ENCODE data around the gene SAV1. TPM values are rescaled to one million over a fixed set of nuclear protein-coding genes. Genes with fewer than 3 reads are reported as not detected.

The SAV1 gene
- total RNA-seq, 1 experiment from 2014 or later: 37.1 TPM

DNA sequence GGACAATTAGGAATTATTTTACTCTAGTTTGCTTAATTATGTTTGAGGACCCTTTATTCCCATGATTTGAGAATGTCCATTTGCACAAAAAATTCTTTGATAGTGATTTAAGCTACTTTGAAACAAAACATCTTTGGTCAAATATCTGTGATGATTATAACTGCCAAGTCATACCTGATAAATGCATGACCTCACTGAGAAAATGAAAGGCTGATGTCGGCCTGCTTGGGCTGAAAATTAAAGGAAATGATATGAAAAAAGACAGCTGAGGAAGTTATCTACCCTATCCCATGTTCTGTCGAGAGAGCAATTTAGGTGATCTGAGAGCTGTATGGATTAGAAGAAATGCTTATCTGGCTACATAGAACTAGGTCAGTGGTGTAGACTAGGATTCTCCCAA, 64.5 kb downstream of the SAV1 start:
- Histone ChIP-seq H3K27ac (no peak overlapping the region), H3K36me3 (ENCODE audit: low read depth) (no peaks in the 10 kb centered on the region), H3K9me2 (ENCODE audit: insufficient read depth) (no peaks in the 10 kb centered on the region), H3F3A (ENCODE audit: insufficient read depth, low read depth) (no peaks in the 10 kb centered on the region; the same call in 1 of the 2 replicates), H3K79me2 (ENCODE audit: low read depth) (no peaks in the 10 kb centered on the region), H3K4me1 (replicated peaks; ENCODE audit: insufficient read depth) (peaks cover 20% of the 10 kb centered on the region), H3K4me3 (no peak overlapping the region), H3K27me3 (ENCODE audit: insufficient read depth, low read depth) (no peaks in the 10 kb centered on the region), H4K20me1 (ENCODE audit: insufficient read depth) (no peaks in the 10 kb centered on the region), H3K9me3 (ENCODE audit: insufficient read depth, low read depth) (no peaks in the 10 kb centered on the region), H2AFZ (no peak overlapping the region), H3K4me2 (no peak overlapping the region)
- CTCF ChIA-PET: interaction anchor here (0.6 to 0.7 kb wide), 2 partner anchors 627 to 971 kb away, joined by 3 read pairs; no protein-coding TSS in a partner anchor
- TF ChIP-seq, protein P1, sequence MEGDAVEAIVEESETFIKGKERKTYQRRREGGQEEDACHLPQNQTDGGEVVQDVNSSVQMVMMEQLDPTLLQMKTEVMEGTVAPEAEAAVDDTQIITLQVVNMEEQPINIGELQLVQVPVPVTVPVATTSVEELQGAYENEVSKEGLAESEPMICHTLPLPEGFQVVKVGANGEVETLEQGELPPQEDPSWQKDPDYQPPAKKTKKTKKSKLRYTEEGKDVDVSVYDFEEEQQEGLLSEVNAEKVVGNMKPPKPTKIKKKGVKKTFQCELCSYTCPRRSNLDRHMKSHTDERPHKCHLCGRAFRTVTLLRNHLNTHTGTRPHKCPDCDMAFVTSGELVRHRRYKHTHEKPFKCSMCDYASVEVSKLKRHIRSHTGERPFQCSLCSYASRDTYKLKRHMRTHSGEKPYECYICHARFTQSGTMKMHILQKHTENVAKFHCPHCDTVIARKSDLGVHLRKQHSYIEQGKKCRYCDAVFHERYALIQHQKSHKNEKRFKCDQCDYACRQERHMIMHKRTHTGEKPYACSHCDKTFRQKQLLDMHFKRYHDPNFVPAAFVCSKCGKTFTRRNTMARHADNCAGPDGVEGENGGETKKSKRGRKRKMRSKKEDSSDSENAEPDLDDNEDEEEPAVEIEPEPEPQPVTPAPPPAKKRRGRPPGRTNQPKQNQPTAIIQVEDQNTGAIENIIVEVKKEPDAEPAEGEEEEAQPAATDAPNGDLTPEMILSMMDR (conservative IDR thresholded peaks at IDR 0.05): no peak
- no peak for TF ChIP-seq EZH2 (IDR thresholded peaks at IDR 0.05; ENCODE audit: low read depth)
- BruUV-seq (replicated peaks): no TSS peak
- POLR2A ChIA-PET (ENCODE audit: unreplicated experiment): no interaction called here
- intact Hi-C loops (cut with micrococcal nuclease; ENCODE audit: unreplicated experiment): no loop called here
- no peak for DNase-seq

GRCh38 chr14:50602035-50602434, 66.1 kb downstream of the SAV1 start:
- Histone ChIP-seq H3K4me3 (no peak overlapping the region), H2AFZ (no peak overlapping the region), H3K4me1 (replicated peaks; ENCODE audit: insufficient read depth) (peaks cover 20% of the 10 kb centered on the region), H3F3A (ENCODE audit: insufficient read depth, low read depth) (no peaks in the 10 kb centered on the region; the same call in 1 of the 2 replicates), H3K9me2 (ENCODE audit: insufficient read depth) (no peaks in the 10 kb centered on the region), H3K9me3 (ENCODE audit: insufficient read depth, low read depth) (no peaks in the 10 kb centered on the region), H3K36me3 (ENCODE audit: low read depth) (no peaks in the 10 kb centered on the region), H3K27me3 (ENCODE audit: insufficient read depth, low read depth) (no peaks in the 10 kb centered on the region), H3K79me2 (ENCODE audit: low read depth) (no peaks in the 10 kb centered on the region), H3K4me2 (no peak overlapping the region), H4K20me1 (ENCODE audit: insufficient read depth) (no peaks in the 10 kb centered on the region), H3K27ac (no peak overlapping the region)
- ChIA-PET POLR2A (ENCODE audit: unreplicated experiment) (no interaction called here), CTCF (no interaction called here)
- BruUV-seq (replicated peaks): no TSS peak
- intact Hi-C loops (cut with micrococcal nuclease; ENCODE audit: unreplicated experiment): no loop called here
- no peak for DNase-seq
- TF ChIP-seq, protein P1 (conservative IDR thresholded peaks at IDR 0.05): no peak
- TF ChIP-seq EZH2 (IDR thresholded peaks at IDR 0.05; ENCODE audit: low read depth): no peak

DNA sequence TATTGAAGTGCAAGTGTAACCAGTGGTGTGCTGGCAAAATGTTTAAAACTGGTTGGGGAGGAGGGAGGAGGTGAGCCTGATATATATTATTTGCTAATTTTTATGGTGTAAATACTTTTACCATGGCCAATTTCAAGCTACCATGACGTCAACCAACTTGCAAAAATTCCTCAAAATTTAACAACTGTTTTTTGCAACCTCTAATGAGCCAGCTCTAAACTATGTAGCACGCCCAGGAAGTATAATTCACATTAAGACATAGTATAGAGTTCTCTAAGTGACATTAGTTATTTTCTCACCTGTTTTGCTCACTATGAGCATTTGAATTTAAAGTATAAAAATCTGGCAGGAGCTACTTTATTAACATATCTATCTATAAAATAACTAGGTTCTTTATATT, 66.7 kb downstream of the SAV1 start:
- 0 out of 2 replicates have a peak overlapping the region, but pooled peaks have one; percentile 2 for H3K4me2 ChIP-seq
- DNase-seq: peak in 1 of 2 experiments; percentile 63
- BruUV-seq (replicated peaks): no TSS peak
- H3K9me2 ChIP-seq (ENCODE audit: insufficient read depth): no peaks in the 10 kb centered on the region
- no peak overlapping the region for H2AFZ ChIP-seq
- TF ChIP-seq, protein P1 (conservative IDR thresholded peaks at IDR 0.05): no peak
- no peak for TF ChIP-seq EZH2 (IDR thresholded peaks at IDR 0.05; ENCODE audit: low read depth)
- H4K20me1 ChIP-seq (ENCODE audit: insufficient read depth): no peaks in the 10 kb centered on the region
- H3K36me3 ChIP-seq (ENCODE audit: low read depth): no peaks in the 10 kb centered on the region
- ChIA-PET CTCF (interaction anchor here (0.5 to 1.9 kb wide), 3 partner anchors 58 to 318 kb away, joined by 3 to 8 read pairs (median 4); no protein-coding TSS in a partner anchor), POLR2A (ENCODE audit: unreplicated experiment) (no interaction called here)
- intact Hi-C loops (cut with micrococcal nuclease; ENCODE audit: unreplicated experiment): no loop called here
- no peak overlapping the region for H3K27ac ChIP-seq
- no peaks in the 10 kb centered on the region for H3K27me3 ChIP-seq (ENCODE audit: insufficient read depth, low read depth)
- H3K79me2 ChIP-seq (ENCODE audit: low read depth): no peaks in the 10 kb centered on the region
- H3K4me1 ChIP-seq (replicated peaks; ENCODE audit: insufficient read depth): peaks cover 20% of the 10 kb centered on the region
- H3F3A ChIP-seq (ENCODE audit: insufficient read depth, low read depth): no peaks in the 10 kb centered on the region; the same call in 1 of the 2 replicates
- no peak overlapping the region for H3K4me3 ChIP-seq
- no peaks in the 10 kb centered on the region for H3K9me3 ChIP-seq (ENCODE audit: insufficient read depth, low read depth)
